HCT116 (cell line): Measurements from ENCODE around the gene TMEM186. TPM values are rescaled to one million over a fixed set of nuclear protein-coding genes. Genes with fewer than 3 reads are reported as not detected.

Source experiments
- ATAC-seq: fragments of 200-7000 bp; cut with Tn5 transposase; 2 replicates; pipeline ENCODE4 v1.9.1; 2020; ENCODE audit warnings: mild to moderate bottlenecking, moderate library complexity
- BruUV-seq: library from RNA; stranded (reverse); fragments of 400-500 nt; replicated peaks from 2 replicates; lab custom pipeline; 2021; lab: Mats Ljungman, UMichigan
- CTCF ChIA-PET: fragments of 300-600 bp; sonication (Branson Sonifier 250); formaldehyde crosslinking; loops from one replicate; lab custom pipeline; 2021; ENCODE audit warnings: antibody characterized with exemption; lab: Charles Lee
- POLR2A ChIA-PET: fragments of 300-600, 350-600 bp; sonication (Branson Sonifier 250); formaldehyde crosslinking; loops from one replicate; lab custom pipeline; 2021; ENCODE audit warnings: antibody characterized with exemption; lab: Charles Lee
- RAD21 ChIA-PET, 2 experiments: fragments of 300-600 bp; sonication (Branson Sonifier 250); formaldehyde crosslinking; loops; one replicate each; lab custom pipeline; 2023; ENCODE audit warnings: low total read pairs in 2 of 2; ENCODE audit not compliant: uncharacterized antibody in 2 of 2, unreplicated experiment in 2 of 2, low non-redundant PET in 1 of 2; lab: Charles Lee
- DNase-seq: peaks from one replicate; pipeline ENCODE4 v3.0.0-alpha.2; 2010; ENCODE audit warnings: low read depth, low spot score
- H2AFZ ChIP-seq: fragments of 200-600 bp; shearing (Covaris generic), sonication (generic); 2 replicates; pipeline ENCODE4 v1.6.1; 2017; ENCODE audit warnings: low read depth, mixed run types, mixed read lengths, antibody characterized with exemption, low read length; ENCODE audit not compliant: poor library complexity, severe bottlenecking
- H3K27ac ChIP-seq: 2 replicates; pipeline ENCODE4 v1.5.1; 2012; ENCODE audit warnings: low read depth, low read length
- H3K27me3 ChIP-seq: fragments of 200-600 bp; sonication (generic); 2 replicates; pipeline ENCODE4 v1.6.1; 2016; ENCODE audit warnings: mixed run types, low read length, mixed read lengths; ENCODE audit not compliant: insufficient read depth
- H3K36me3 ChIP-seq, 2 experiments: fragments of 200-500 bp in 1 of 2; fragments of 200-600 bp in 1 of 2; sonication (Bioruptor generic) in 1 of 2; sonication (generic) in 1 of 2; 2 replicates each; pipeline versions ENCODE4 v1.5.1 to v1.6.1; 2014 to 2016; ENCODE audit warnings: low read length in 2 of 2, inconsistent platforms in 1 of 2, mixed read lengths in 1 of 2, mixed run types in 1 of 2; ENCODE audit not compliant: insufficient read depth in 2 of 2, control insufficient read depth in 1 of 2
- H3K4me1 ChIP-seq, 2 experiments: fragments of 200-600 bp in 1 of 2; sonication (generic) in 1 of 2; 2 replicates each; pipeline versions ENCODE4 v1.5.1 to v1.6.1; 2012 to 2017; ENCODE audit warnings: low read length in 2 of 2, inconsistent platforms in 1 of 2, mild to moderate bottlenecking in 1 of 2, mixed read lengths in 1 of 2, mixed run types in 1 of 2, moderate library complexity in 1 of 2; ENCODE audit not compliant: insufficient read depth in 2 of 2, control insufficient read depth in 1 of 2
- H3K4me2 ChIP-seq: fragments of 200-600 bp; sonication (generic); 2 replicates; pipeline ENCODE4 v1.6.1; 2017; ENCODE audit warnings: mixed run types, low read length, mixed read lengths
- H3K4me3 ChIP-seq, 2 experiments: fragments of 200-600 bp in 1 of 2; sonication (generic) in 1 of 2; replicated peaks in 1 of 2; 2 replicates each; pipeline ENCODE4 v1.5.1; 2011 to 2016; ENCODE audit warnings: low read length in 2 of 2, control low read depth in 1 of 2, low read depth in 1 of 2, mild to moderate bottlenecking in 1 of 2, mixed read lengths in 1 of 2, mixed run types in 1 of 2
- H3K79me2 ChIP-seq: fragments of 200-600 bp; sonication (generic); 2 replicates; pipeline ENCODE4 v1.6.1; 2017; ENCODE audit warnings: mild to moderate bottlenecking, mixed run types, low read length, moderate library complexity, mixed read lengths; ENCODE audit not compliant: insufficient read depth
- H3K9ac ChIP-seq: fragments of 200-600 bp; sonication (generic); 2 replicates; pipeline ENCODE4 v1.6.1; 2016; ENCODE audit warnings: low read length, mixed read lengths
- H3K9me2 ChIP-seq: fragments of 200-600 bp; sonication (generic), shearing (Covaris generic); 2 replicates; pipeline ENCODE4 v1.6.1; 2017; ENCODE audit warnings: mixed run types, mild to moderate bottlenecking, moderate library complexity; ENCODE audit not compliant: insufficient read depth
- H3K9me3 ChIP-seq, 2 experiments: fragments of 200-500 bp in 1 of 2; fragments of 200-600 bp in 1 of 2; sonication (Bioruptor generic) in 1 of 2; sonication (generic) in 1 of 2; 2 replicates each; pipeline ENCODE4 v1.6.1; 2014 to 2017; ENCODE audit warnings: low read length in 2 of 2, mixed read lengths in 2 of 2, inconsistent platforms in 1 of 2, low read depth in 1 of 2, mild to moderate bottlenecking in 1 of 2, mixed run types in 1 of 2, moderate library complexity in 1 of 2; ENCODE audit not compliant: control insufficient read depth in 1 of 2, insufficient read depth in 1 of 2
- H4K20me1 ChIP-seq: fragments of 200-600 bp; sonication (generic), shearing (Covaris generic); 2 replicates; pipeline ENCODE4 v1.6.1; 2017; ENCODE audit warnings: mixed run types, mild to moderate bottlenecking, moderate library complexity; ENCODE audit not compliant: insufficient read depth
- CBX3 ChIP-seq: IDR thresholded peaks from 2 replicates; pipeline ENCODE4 v1.6.1; 2012; ENCODE audit warnings: low read depth
- CEBPB ChIP-seq: IDR thresholded peaks from 2 replicates; pipeline ENCODE4 v1.6.1; 2012; ENCODE audit warnings: low read depth
- EGR1 ChIP-seq: IDR thresholded peaks from 2 replicates; pipeline ENCODE4 v1.6.1; 2012; ENCODE audit warnings: low read depth
- ELF1 ChIP-seq: IDR thresholded peaks from 2 replicates; pipeline ENCODE4 v1.6.1; 2012; ENCODE audit warnings: low read depth, borderline replicate concordance
- EZH2 ChIP-seq: fragments of 200-600 bp; sonication (generic); IDR thresholded peaks from 2 replicates; pipeline ENCODE4 v1.6.1; 2017; ENCODE audit warnings: antibody characterized with exemption, mixed run types
- FOSL1 ChIP-seq: IDR thresholded peaks from 2 replicates; pipeline ENCODE4 v1.6.1; 2012; ENCODE audit warnings: low read depth
- JUND ChIP-seq: IDR thresholded peaks from 2 replicates; pipeline ENCODE4 v1.6.1; 2012
- POLR2A ChIP-seq: IDR thresholded peaks from 2 replicates; pipeline ENCODE4 v1.7.0; 2011; ENCODE audit warnings: borderline replicate concordance; ENCODE audit not compliant: insufficient read depth, insufficient read length; ENCODE audit errors: extremely low read depth
- POLR2AphosphoS5 ChIP-seq: IDR thresholded peaks from 2 replicates; pipeline ENCODE4 v1.6.1; 2011; ENCODE audit warnings: mild to moderate bottlenecking, low read depth, low read length, moderate library complexity
- RAD21 ChIP-seq: IDR thresholded peaks from 2 replicates; pipeline ENCODE4 v1.6.1; 2012; ENCODE audit warnings: low read depth, mild to moderate bottlenecking
- SIN3A ChIP-seq: IDR thresholded peaks from 2 replicates; pipeline ENCODE4 v1.6.1; 2012; ENCODE audit warnings: low read depth
- SP1 ChIP-seq: IDR thresholded peaks from 2 replicates; pipeline ENCODE4 v1.6.1; 2012; ENCODE audit warnings: low read depth
- SRF ChIP-seq: IDR thresholded peaks from 2 replicates; pipeline ENCODE4 v1.6.1; 2012; ENCODE audit warnings: low read depth
- TCF7L2 ChIP-seq: IDR thresholded peaks from 2 replicates; pipeline ENCODE4 v1.7.0; 2011; ENCODE audit warnings: borderline replicate concordance, inconsistent platforms; ENCODE audit not compliant: insufficient read depth, insufficient read length; ENCODE audit errors: extremely low read depth
- YY1 ChIP-seq: IDR thresholded peaks from 2 replicates; pipeline ENCODE4 v1.6.1; 2011; ENCODE audit warnings: low read length, low read depth, moderate library complexity, mild to moderate bottlenecking; ENCODE audit not compliant: insufficient replicate concordance; ENCODE audit errors: extremely low read depth
- ZFX ChIP-seq: fragments of 450-650 bp; IDR thresholded peaks from 2 replicates; pipeline ENCODE4 v1.6.1; 2017
- ZNF274 ChIP-seq: fragments of 200-500 bp; sonication (Bioruptor generic); IDR thresholded peaks from 2 replicates; pipeline ENCODE4 v1.6.1; 2014; ENCODE audit warnings: mild to moderate bottlenecking, low read depth, low read length, inconsistent platforms
- intact Hi-C: fragments of 100-400 bp; cut with micrococcal nuclease; formaldehyde crosslinking; loops from 2 replicates; pipeline ENCODE4 v1.10.0; 2022
- total RNA-seq: library from RNA; stranded (reverse); gene quantifications from one replicate; pipeline ENCODE4 v1.2.1, GENCODE V29; 2021; ENCODE audit not compliant: unreplicated experiment
- TF ChIP-seq, protein P1 (sequence below): IDR thresholded peaks from 2 replicates; pipeline ENCODE4 v1.6.1; 2011; ENCODE audit warnings: mild to moderate bottlenecking, low read length, moderate library complexity; ENCODE audit not compliant: insufficient replicate concordance; ENCODE audit errors: extremely low read depth
- TF ChIP-seq, protein P2 (sequence below): IDR thresholded peaks from 2 replicates; pipeline ENCODE4 v1.6.1; 2012
- TF ChIP-seq, protein P3 (sequence below): IDR thresholded peaks from 2 replicates; pipeline ENCODE4 v1.6.1; 2012

The TMEM186 gene
- total RNA-seq, 1 experiment from 2014 or later: 14.0 TPM

DNA sequence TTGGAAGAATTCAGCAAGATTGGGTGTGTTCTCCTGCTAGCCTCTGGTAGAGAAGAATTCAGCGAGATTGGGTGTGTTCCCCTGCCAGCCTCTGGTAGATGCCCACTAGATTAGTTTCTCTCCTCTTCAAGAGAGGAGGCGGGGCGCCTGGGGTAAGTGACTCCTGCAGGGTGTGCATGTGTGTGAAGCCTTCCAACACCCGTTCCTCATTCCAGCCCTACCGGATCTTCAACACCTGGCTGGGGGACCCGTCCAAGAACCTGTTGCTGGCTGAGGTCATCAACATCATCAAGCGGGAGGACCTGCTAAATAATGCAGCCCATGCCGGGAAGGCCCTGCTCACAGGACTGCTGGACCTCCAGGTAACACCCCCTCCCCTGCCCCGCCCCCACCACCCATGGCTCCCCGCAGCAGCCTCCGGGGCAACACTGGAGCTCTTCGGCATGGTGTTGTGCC lies 21.3 kb downstream of the TMEM186 start:
- ChIA-PET RAD21 (no interaction called here), CTCF (no interaction called here), POLR2A (no interaction called here)
- no peaks in the 10 kb centered on the region for H3K27me3 ChIP-seq
- no peak overlapping the region for H3K27ac ChIP-seq
- no peaks in the 10 kb centered on the region for H3K79me2 ChIP-seq
- no peak for TF ChIP-seq ELF1
- no peak for TF ChIP-seq ZFX
- TF ChIP-seq RAD21: no peak
- no peak for TF ChIP-seq FOSL1
- TF ChIP-seq POLR2A: no peak
- no peak for TF ChIP-seq EZH2
- TF ChIP-seq SP1: no peak
- no peak for TF ChIP-seq JUND
- no peak for TF ChIP-seq CBX3
- no peak for TF ChIP-seq EGR1
- TF ChIP-seq, protein P1, sequence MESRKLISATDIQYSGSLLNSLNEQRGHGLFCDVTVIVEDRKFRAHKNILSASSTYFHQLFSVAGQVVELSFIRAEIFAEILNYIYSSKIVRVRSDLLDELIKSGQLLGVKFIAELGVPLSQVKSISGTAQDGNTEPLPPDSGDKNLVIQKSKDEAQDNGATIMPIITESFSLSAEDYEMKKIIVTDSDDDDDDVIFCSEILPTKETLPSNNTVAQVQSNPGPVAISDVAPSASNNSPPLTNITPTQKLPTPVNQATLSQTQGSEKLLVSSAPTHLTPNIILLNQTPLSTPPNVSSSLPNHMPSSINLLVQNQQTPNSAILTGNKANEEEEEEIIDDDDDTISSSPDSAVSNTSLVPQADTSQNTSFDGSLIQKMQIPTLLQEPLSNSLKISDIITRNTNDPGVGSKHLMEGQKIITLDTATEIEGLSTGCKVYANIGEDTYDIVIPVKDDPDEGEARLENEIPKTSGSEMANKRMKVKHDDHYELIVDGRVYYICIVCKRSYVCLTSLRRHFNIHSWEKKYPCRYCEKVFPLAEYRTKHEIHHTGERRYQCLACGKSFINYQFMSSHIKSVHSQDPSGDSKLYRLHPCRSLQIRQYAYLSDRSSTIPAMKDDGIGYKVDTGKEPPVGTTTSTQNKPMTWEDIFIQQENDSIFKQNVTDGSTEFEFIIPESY: no peak
- TF ChIP-seq, protein P2, sequence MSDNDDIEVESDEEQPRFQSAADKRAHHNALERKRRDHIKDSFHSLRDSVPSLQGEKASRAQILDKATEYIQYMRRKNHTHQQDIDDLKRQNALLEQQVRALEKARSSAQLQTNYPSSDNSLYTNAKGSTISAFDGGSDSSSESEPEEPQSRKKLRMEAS: no peak
- no peak for TF ChIP-seq YY1
- TF ChIP-seq, protein P3, sequence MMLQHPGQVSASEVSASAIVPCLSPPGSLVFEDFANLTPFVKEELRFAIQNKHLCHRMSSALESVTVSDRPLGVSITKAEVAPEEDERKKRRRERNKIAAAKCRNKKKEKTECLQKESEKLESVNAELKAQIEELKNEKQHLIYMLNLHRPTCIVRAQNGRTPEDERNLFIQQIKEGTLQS: no peak
- TF ChIP-seq POLR2AphosphoS5: no peak
- TF ChIP-seq TCF7L2: no peak
- no peak for TF ChIP-seq ZNF274
- TF ChIP-seq SRF: no peak
- TF ChIP-seq CEBPB: no peak
- TF ChIP-seq SIN3A: no peak
- no peaks in the 10 kb centered on the region for H3K4me1 ChIP-seq
- no peaks in the 10 kb centered on the region for H3K9me2 ChIP-seq
- ATAC-seq (peak; percentile 40), DNase-seq (no peak)
- H3K4me2 ChIP-seq: no peak overlapping the region
- no peak overlapping the region for H3K9ac ChIP-seq
- no peak overlapping the region for H2AFZ ChIP-seq
- intact Hi-C loops: no loop called here
- no peak overlapping the region for H3K4me3 ChIP-seq
- no peaks in the 10 kb centered on the region for H4K20me1 ChIP-seq
- H3K36me3 ChIP-seq: no peaks in the 10 kb centered on the region
- BruUV-seq: no TSS peak
- no peaks in the 10 kb centered on the region for H3K9me3 ChIP-seq
